GM12801 (cell line): Measurements from ENCODE around the gene RASGRF2.

Experiments
- CTCF ChIP-seq: IDR thresholded peaks from one replicate; pipeline ENCODE4 v1.5.1; 2011; ENCODE audit warnings: control low read depth; ENCODE audit not compliant: insufficient read length; ENCODE audit errors: extremely low read depth

The RASGRF2 gene

GRCh38 chr5:81180780-81181460 is 220.8 kb downstream of the RASGRF2 start:
- TF ChIP-seq CTCF = no peak

- no peak for TF ChIP-seq CTCF
Measured at GRCh38 chr5:81181576-81182316, 221.6 kb downstream of the RASGRF2 start.

GRCh38 chr5:81182396-81183390 is 222.5 kb downstream of the RASGRF2 start:
- no peak for TF ChIP-seq CTCF

- no peak for TF ChIP-seq CTCF
Measured at GRCh38 chr5:81183811-81184748, 223.9 kb downstream of the RASGRF2 start.

DNA sequence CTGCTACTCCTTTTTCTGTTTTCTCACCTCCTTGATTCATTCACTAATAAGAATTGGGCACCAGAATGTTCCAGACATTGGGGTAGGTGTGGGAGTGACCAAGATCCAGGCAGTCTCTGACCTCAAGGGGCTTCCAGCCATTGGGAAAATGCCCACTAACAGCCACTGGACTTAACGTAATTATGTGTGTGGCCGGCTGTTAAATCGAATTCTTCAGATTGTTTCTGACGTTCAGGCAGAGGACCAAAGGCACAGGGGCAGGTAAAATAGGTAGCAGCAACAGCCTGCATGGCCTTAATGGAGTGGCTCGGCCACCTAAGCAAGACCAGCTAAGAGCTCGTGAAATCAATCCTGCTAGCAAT is 224.6 kb downstream of the RASGRF2 start:
- TF ChIP-seq CTCF = no peak

GRCh38 chr5:81187885-81188284 is 227.7 kb downstream of the RASGRF2 start:
- TF ChIP-seq CTCF = no peak
